MM.1S (cell line): Measurements from ENCODE around the gene SERHL2.
"Not testable (repeated sequence)": the region's sequence is repeated elsewhere in the genome, so short reads cannot be mapped to it uniquely, and the experiment has no call there.

Experiments used
- CTCF ChIP-seq: fragments of 300-600 bp; sonication (generic); IDR thresholded peaks from 2 replicates; pipeline ENCODE4 v1.5.1; 2016; ENCODE audit warnings: antibody characterized with exemption, low read length, mixed read lengths
- EZH2 ChIP-seq: fragments of 300-600 bp; sonication (generic); optimal IDR thresholded peaks from 2 replicates; pipeline ENCODE3; 2017; ENCODE audit warnings: low read depth, mild to moderate bottlenecking, antibody characterized with exemption, low read length, mixed read lengths
- EZH2phosphoT487 ChIP-seq: fragments of 300-600 bp; sonication (generic); IDR thresholded peaks from 2 replicates; pipeline ENCODE4 v1.6.1; 2018; ENCODE audit warnings: antibody characterized with exemption, low read length

- TF ChIP-seq CTCF, EZH2, EZH2phosphoT487: not testable (repeated sequence)
These were observed 24.3 kb upstream of the SERHL2 start for GRCh38 chr22:42529435-42529834.
